ENCODE measurements around the gene NDUFA12. TPM values are rescaled to one million over a fixed set of nuclear protein-coding genes. Genes with fewer than 3 reads are reported as not detected.

NDUFA12 gene
- total RNA-seq, 1 experiment from 2014 or later: 79.7 TPM

DNA sequence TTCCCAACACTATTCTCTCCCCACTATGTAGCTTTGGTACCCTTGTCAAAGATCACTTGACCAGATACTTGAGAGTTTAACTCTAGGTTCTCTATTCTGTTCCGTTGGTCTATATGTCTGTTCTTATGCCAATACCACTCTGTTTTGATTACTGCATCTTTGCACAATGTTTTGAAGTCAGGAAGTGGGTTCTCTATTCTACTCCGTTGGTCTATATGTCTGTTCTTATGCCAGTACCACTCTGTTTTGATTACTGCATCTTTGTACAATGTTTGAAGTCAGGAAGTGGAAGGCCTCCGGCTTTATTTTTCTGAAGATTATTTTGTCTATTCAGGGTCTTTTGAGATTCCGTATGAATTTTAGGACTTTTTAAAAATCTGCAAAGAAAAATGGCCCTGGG, 2.7 kb upstream of the NDUFA12 start (continued):
- TF ChIP-seq, protein P1, sequence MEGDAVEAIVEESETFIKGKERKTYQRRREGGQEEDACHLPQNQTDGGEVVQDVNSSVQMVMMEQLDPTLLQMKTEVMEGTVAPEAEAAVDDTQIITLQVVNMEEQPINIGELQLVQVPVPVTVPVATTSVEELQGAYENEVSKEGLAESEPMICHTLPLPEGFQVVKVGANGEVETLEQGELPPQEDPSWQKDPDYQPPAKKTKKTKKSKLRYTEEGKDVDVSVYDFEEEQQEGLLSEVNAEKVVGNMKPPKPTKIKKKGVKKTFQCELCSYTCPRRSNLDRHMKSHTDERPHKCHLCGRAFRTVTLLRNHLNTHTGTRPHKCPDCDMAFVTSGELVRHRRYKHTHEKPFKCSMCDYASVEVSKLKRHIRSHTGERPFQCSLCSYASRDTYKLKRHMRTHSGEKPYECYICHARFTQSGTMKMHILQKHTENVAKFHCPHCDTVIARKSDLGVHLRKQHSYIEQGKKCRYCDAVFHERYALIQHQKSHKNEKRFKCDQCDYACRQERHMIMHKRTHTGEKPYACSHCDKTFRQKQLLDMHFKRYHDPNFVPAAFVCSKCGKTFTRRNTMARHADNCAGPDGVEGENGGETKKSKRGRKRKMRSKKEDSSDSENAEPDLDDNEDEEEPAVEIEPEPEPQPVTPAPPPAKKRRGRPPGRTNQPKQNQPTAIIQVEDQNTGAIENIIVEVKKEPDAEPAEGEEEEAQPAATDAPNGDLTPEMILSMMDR (IDR thresholded peaks at IDR 0.05 in 2 of 3, conservative IDR thresholded peaks at IDR 0.05 in 1 of 3; ENCODE audit: borderline replicate concordance in 1 of 3, insufficient read depth in 1 of 3, low read depth in 2 of 3, low read length in 2 of 3): no peak
- TF ChIP-seq, protein P2, sequence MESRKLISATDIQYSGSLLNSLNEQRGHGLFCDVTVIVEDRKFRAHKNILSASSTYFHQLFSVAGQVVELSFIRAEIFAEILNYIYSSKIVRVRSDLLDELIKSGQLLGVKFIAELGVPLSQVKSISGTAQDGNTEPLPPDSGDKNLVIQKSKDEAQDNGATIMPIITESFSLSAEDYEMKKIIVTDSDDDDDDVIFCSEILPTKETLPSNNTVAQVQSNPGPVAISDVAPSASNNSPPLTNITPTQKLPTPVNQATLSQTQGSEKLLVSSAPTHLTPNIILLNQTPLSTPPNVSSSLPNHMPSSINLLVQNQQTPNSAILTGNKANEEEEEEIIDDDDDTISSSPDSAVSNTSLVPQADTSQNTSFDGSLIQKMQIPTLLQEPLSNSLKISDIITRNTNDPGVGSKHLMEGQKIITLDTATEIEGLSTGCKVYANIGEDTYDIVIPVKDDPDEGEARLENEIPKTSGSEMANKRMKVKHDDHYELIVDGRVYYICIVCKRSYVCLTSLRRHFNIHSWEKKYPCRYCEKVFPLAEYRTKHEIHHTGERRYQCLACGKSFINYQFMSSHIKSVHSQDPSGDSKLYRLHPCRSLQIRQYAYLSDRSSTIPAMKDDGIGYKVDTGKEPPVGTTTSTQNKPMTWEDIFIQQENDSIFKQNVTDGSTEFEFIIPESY (IDR thresholded peaks at IDR 0.05; ENCODE audit: extremely low read depth, insufficient replicate concordance, low read length): no peak
- no peak for TF ChIP-seq ZNF274 (IDR thresholded peaks at IDR 0.05; ENCODE audit: low read depth, low read length)

DNA sequence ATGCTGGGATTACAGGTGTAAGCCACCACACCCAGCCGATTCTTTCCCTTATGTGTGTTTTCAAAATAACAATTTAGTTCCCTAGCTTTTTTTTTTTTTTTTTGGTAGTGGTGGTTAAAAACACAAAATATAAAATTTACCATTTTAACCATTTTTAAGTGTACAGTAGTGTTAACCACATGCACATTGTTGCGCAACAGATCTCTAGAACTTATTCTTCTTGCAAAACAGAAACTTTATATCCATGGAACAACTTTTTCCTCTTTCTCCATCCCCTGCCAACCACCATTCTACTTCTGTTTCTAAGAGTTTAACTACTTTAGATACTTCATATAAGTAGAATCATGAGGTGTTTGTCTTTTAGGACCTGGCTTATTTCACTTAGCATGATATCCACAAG, 1.1 kb upstream of the NDUFA12 start:
- Histone ChIP-seq H3K4me3 (replicated peaks in 1 of 2; ENCODE audit: low read depth in 1 of 2, low read length in 2 of 2) (no peak overlapping the region), H3K79me2 (ENCODE audit: insufficient read depth, low read length) (peaks cover 38% of the 10 kb centered on the region), H3K27me3 (ENCODE audit: insufficient read depth, low read length) (no peaks in the 10 kb centered on the region), H3K9ac (ENCODE audit: low read length) (no peak overlapping the region), H3K36me3 (ENCODE audit: control insufficient read depth in 1 of 2, insufficient read depth in 2 of 2, low read length in 2 of 2) (0 out of 4 replicates have a peak, but pooled peaks cover 0 to 2% of the 10 kb centered on the region in 2 experiments), H3K27ac (ENCODE audit: low read depth, low read length) (no peak overlapping the region), H2AFZ (ENCODE audit: low read depth, low read length, poor library complexity, severe bottlenecking) (no peak overlapping the region), H3K9me2 (ENCODE audit: insufficient read depth) (no peaks in the 10 kb centered on the region), H4K20me1 (ENCODE audit: insufficient read depth) (no peaks in the 10 kb centered on the region), H3K4me2 (ENCODE audit: low read length) (peak overlapping the region; percentile 70), H3K9me3 (ENCODE audit: control insufficient read depth in 1 of 2, insufficient read depth in 1 of 2, low read depth in 1 of 2, low read length in 2 of 2) (no peaks in the 10 kb centered on the region; a peak in 1 of 4 replicates), H3K4me1 (ENCODE audit: control insufficient read depth in 1 of 2, insufficient read depth in 2 of 2, low read length in 2 of 2) (peaks cover 4 to 11% of the 10 kb centered on the region in 2 experiments; a peak in 3 of 4 replicates)
- intact Hi-C loops (cut with micrococcal nuclease): no loop called here
- ChIA-PET POLR2A (no interaction called here), CTCF (no interaction called here), RAD21 (ENCODE audit: low non-redundant PET in 1 of 2, low total read pairs in 2 of 2, uncharacterized antibody in 2 of 2, unreplicated experiment in 2 of 2) (no interaction called here)
- no peak for DNase-seq (ENCODE audit: low read depth, low spot score)
- BruUV-seq (replicated peaks): no TSS peak
- no peak for TF ChIP-seq SP1 (IDR thresholded peaks at IDR 0.05; ENCODE audit: low read depth)
- peak; percentile 39; the same call in 1 of the 2 replicates for TF ChIP-seq CEBPB (IDR thresholded peaks at IDR 0.05; ENCODE audit: low read depth)
- no peak for TF ChIP-seq FOSL1 (IDR thresholded peaks at IDR 0.05; ENCODE audit: low read depth)
- TF ChIP-seq EZH2phosphoT487 (IDR thresholded peaks at IDR 0.05; ENCODE audit: borderline replicate concordance): no peak
- TF ChIP-seq, protein P2 (IDR thresholded peaks at IDR 0.05; ENCODE audit: extremely low read depth, insufficient replicate concordance, low read length): no peak
- no peak for TF ChIP-seq ZNF274 (IDR thresholded peaks at IDR 0.05; ENCODE audit: low read depth, low read length)
- ATAC-seq: no peak

All from HCT116 (cell line).